AG09309 (cell line): ENCODE data around the gene LMAN2.
A peak's percentile ranks its signal among the peaks of the same experiment; 100 is the strongest.

ENCODE experiments used
- DNase-seq: peaks from one replicate; pipeline ENCODE4 v3.0.0-alpha.2; 2010; ENCODE audit warnings: low read depth
- H3K4me3 ChIP-seq: 2 replicates; pipeline ENCODE4 v1.5.1; 2011; ENCODE audit warnings: mild to moderate bottlenecking, low read depth, low read length, moderate library complexity; ENCODE audit not compliant: control insufficient read depth
- TF ChIP-seq, protein P1 (sequence below): IDR thresholded peaks from 2 replicates; pipeline ENCODE4 v1.5.1; 2011; ENCODE audit warnings: mild to moderate bottlenecking, low read depth, low read length, inconsistent platforms; ENCODE audit not compliant: insufficient read depth, control insufficient read depth; ENCODE audit errors: missing control alignments

LMAN2 gene

GRCh38 chr5:177315411-177315810, 36.1 kb downstream of the LMAN2 start:
- no peak overlapping the region for H3K4me3 ChIP-seq
- DNase-seq: no peak
- TF ChIP-seq, protein P1, sequence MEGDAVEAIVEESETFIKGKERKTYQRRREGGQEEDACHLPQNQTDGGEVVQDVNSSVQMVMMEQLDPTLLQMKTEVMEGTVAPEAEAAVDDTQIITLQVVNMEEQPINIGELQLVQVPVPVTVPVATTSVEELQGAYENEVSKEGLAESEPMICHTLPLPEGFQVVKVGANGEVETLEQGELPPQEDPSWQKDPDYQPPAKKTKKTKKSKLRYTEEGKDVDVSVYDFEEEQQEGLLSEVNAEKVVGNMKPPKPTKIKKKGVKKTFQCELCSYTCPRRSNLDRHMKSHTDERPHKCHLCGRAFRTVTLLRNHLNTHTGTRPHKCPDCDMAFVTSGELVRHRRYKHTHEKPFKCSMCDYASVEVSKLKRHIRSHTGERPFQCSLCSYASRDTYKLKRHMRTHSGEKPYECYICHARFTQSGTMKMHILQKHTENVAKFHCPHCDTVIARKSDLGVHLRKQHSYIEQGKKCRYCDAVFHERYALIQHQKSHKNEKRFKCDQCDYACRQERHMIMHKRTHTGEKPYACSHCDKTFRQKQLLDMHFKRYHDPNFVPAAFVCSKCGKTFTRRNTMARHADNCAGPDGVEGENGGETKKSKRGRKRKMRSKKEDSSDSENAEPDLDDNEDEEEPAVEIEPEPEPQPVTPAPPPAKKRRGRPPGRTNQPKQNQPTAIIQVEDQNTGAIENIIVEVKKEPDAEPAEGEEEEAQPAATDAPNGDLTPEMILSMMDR: no peak

DNA sequence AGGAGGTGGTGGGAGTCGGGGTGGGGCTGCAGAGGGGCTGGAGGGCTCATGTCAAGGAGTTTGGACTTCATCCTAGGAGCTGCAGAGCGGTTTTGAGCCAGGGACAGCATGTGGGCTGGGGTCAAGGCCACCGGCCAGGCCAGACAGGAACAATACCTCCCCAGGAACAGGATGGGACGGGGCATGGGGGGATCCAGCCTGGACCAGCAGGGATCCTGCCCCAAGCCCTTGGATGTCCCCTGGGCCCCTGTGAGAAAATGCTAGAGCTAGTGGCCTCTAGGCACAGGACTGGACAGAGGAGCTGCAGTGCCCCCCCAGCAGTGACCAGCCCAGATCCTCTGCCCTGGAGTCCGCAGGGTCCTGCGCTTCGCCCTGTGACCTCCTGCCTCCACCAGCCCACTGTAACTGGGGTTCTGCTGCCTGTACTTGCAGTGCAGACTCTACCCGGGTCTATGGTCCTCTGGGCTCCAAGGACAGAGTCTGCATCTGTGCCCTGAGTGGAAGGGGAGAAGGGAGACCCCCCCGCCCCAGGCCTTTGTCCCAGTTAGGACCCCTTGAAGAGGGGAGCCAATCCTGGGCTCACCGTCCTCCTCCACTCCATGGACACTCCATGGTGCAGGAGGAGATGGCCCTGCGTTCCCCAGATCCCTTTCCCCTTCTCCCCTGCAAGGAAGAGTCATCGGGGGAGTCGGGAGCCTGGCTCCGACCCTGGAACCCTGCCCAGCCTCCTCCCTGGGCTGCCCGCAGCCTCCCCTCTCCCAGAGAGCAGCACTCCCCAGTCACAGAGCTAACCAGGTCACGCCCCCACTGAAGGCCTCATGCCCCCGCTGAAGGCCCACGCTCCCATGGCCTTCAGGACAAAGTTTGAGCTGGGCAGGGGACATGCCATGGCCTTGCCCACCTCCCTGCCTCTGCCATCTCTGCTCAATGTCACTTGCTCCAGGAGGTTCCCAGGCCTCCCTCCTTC, 36.8 kb downstream of the LMAN2 start:
- no peak for DNase-seq
- TF ChIP-seq, protein P1: no peak
- H3K4me3 ChIP-seq: no peak overlapping the region

GRCh38 chr5:177313561-177314259, 37.8 kb downstream of the LMAN2 start:
- TF ChIP-seq, protein P1: no peak
- no peak overlapping the region for H3K4me3 ChIP-seq

DNA sequence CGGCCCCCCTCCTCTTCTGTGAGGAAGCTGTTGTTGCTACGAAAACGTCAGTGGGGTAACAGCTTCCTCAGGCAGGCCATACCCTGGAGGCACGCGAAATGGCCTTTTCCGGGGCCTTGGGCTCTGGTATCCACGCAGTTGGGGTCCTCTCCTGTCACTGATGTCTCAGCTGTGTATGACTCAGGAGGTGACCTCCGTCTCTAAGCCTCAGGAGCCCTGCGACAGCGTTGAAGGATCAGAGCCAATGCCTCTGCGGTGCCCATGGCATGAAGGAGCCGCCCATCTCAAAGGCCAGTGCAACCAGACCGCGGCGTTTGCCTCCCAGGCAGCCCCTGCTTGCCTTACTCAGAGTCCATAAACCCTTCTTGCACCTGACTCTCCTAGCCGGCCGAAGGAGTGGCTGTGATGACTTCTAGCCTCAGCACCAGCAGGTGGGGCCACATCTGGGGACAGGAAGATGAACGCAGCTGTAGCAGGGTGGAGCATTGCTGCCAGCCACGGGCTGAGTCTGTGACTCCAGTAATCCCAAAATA, 38.8 kb downstream of the LMAN2 start:
- TF ChIP-seq, protein P1: no peak
- H3K4me3 ChIP-seq: peak overlapping the region; percentile 2
- DNase-seq: no peak

More at GRCh38 chr5:177313561-177314259, 37.8 kb downstream of the LMAN2 start:
- no peak for DNase-seq

- TF ChIP-seq, protein P1: no peak
- peak within 1 kb of the TSS; percentile 63 for H3K4me3 ChIP-seq
- DNase-seq: peak; percentile 49
Observed at GRCh38 chr5:177311723-177312648, 39.5 kb downstream of the LMAN2 start, which contains the start of gene MXD3. Gene MXD3 (minus strand): TSS chr5:177311898. CDS start chr5:177311830, 68 bp downstream.
